Measurements from ENCODE around the gene PTPRF. TPM values are rescaled to one million over a fixed set of nuclear protein-coding genes. Genes with fewer than 3 reads are reported as not detected.

Gene PTPRF
- total and polyA plus RNA-seq, 8 donors: 123 to 279 (median 195) TPM

DNA sequence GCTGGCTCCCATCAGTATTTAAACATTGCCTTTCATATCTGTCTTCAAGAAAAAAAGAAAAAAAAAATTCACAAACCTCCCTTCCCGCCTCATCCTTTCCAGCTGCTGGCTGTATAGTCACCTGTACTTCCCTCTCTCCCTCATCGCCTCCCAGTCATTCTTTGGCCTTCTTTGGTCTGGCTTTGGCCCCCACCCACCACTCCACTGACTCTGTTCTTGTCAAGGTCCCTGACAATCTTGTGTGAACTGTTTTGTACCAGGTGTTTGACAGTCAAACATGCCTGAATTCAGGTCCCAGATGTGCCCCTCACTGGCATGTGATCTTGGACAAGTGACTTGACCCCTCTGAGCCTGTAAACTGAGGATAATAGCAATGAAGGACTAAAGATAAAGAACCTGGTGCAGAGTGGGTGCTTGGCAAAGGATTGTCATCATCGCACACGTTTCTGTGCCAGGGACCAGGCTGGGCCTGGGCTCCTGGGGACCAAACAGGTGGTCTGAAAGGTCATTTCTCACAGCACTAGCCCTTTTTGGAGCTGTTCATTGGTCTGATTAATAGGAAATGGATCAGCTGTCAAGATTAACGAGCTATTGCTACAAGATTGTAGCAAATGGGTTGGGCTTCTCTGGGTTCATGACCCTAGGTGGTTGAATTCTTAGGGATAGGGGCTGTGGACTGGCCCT, 21.5 kb downstream of the PTPRF start:
- Histone ChIP-seq H3K9me3 (no peaks in the 10 kb centered on the region), H3K27ac (peak overlapping the region; percentile 48 to 56), H3K4me3 (no peak overlapping the region), H3K4me1 (peaks cover 18 to 19% of the 10 kb centered on the region in 2 donors), H3K27me3 (no peaks in the 10 kb centered on the region), H3K36me3 (peaks cover 0 to 8% of the 10 kb centered on the region in 2 donors)
- no peak for ATAC-seq
- peak in 1 of 4 donors; percentile 9 for DNase-seq
- TF ChIP-seq, protein P1, sequence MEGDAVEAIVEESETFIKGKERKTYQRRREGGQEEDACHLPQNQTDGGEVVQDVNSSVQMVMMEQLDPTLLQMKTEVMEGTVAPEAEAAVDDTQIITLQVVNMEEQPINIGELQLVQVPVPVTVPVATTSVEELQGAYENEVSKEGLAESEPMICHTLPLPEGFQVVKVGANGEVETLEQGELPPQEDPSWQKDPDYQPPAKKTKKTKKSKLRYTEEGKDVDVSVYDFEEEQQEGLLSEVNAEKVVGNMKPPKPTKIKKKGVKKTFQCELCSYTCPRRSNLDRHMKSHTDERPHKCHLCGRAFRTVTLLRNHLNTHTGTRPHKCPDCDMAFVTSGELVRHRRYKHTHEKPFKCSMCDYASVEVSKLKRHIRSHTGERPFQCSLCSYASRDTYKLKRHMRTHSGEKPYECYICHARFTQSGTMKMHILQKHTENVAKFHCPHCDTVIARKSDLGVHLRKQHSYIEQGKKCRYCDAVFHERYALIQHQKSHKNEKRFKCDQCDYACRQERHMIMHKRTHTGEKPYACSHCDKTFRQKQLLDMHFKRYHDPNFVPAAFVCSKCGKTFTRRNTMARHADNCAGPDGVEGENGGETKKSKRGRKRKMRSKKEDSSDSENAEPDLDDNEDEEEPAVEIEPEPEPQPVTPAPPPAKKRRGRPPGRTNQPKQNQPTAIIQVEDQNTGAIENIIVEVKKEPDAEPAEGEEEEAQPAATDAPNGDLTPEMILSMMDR (IDR thresholded peaks at IDR 0.05): no peak
- intact Hi-C loops (cut with DNase I): no loop called here

- Histone ChIP-seq H3K27ac (peak overlapping the region; percentile 48 to 56), H3K27me3 (no peaks in the 10 kb centered on the region), H3K4me1 (peaks cover 18 to 19% of the 10 kb centered on the region in 2 donors), H3K36me3 (peaks cover 0 to 8% of the 10 kb centered on the region in 2 donors), H3K9me3 (no peaks in the 10 kb centered on the region), H3K4me3 (no peak overlapping the region)
- TF ChIP-seq, protein P1 (IDR thresholded peaks at IDR 0.05): no peak
- DNase-seq (peak in 3 of 4 donors; percentile 59 to 88 (median 85)), ATAC-seq (peak; percentile 70)
- intact Hi-C loops (cut with DNase I): no loop called here
Measured at GRCh38 chr1:43552813-43553212, 22.1 kb downstream of the PTPRF start.

GRCh38 chr1:43554444-43554992, 23.8 kb downstream of the PTPRF start:
- DNase-seq (no peak), ATAC-seq (no peak)

GRCh38 chr1:43556782-43557181, 26.1 kb downstream of the PTPRF start:
- no peak overlapping the region for H3K4me3 ChIP-seq
- no peak for DNase-seq
- ATAC-seq: no peak
- TF ChIP-seq, protein P1 (IDR thresholded peaks at IDR 0.05): no peak
- no peaks in the 10 kb centered on the region for H3K4me1 ChIP-seq
- H3K27me3 ChIP-seq: no peaks in the 10 kb centered on the region
- no peak overlapping the region for H3K27ac ChIP-seq
- H3K36me3 ChIP-seq: peaks cover 0 to 8% of the 10 kb centered on the region in 2 donors
- no peaks in the 10 kb centered on the region for H3K9me3 ChIP-seq
- intact Hi-C loops (cut with DNase I): no loop called here

More at GRCh38 chr1:43554444-43554992, 23.8 kb downstream of the PTPRF start:
- H3K4me1 ChIP-seq: peaks cover 11 to 12% of the 10 kb centered on the region in 2 donors
- no peaks in the 10 kb centered on the region for H3K27me3 ChIP-seq
- no peaks in the 10 kb centered on the region for H3K9me3 ChIP-seq
- H3K36me3 ChIP-seq: peaks cover 0 to 8% of the 10 kb centered on the region in 2 donors
- H3K4me3 ChIP-seq: no peak overlapping the region
- H3K27ac ChIP-seq: no peak overlapping the region
- intact Hi-C loops (cut with DNase I): no loop called here
- TF ChIP-seq, protein P1 (IDR thresholded peaks at IDR 0.05): no peak

GRCh38 chr1:43557744-43558245, 27.1 kb downstream of the PTPRF start:
- TF ChIP-seq, protein P1 (IDR thresholded peaks at IDR 0.05): no peak
- intact Hi-C loops (cut with DNase I): no loop called here
- Histone ChIP-seq H3K27me3 (no peaks in the 10 kb centered on the region), H3K9me3 (no peaks in the 10 kb centered on the region), H3K4me3 (no peak overlapping the region), H3K27ac (peak overlapping the region in 1 of 2 donors; percentile 45), H3K36me3 (peaks cover 0 to 8% of the 10 kb centered on the region in 2 donors), H3K4me1 (no peaks in the 10 kb centered on the region)
- DNase-seq (peak in 1 of 4 donors; percentile 68), ATAC-seq (peak; percentile 80)

All from left lung (tissue), 10 donors.